K562 (cell line): ENCODE data around the gene FOXK2.

Experiments used
- BMI1 ChIP-seq: fragments of 150-350 bp; IDR thresholded peaks from 2 replicates; pipeline ENCODE4 v1.6.1; 2014; ENCODE audit warnings: low read length
- BRD9 ChIP-seq: fragments of 450-650 bp; IDR thresholded peaks from 2 replicates; pipeline ENCODE4 v1.6.1; 2018; ENCODE audit warnings: low read depth; ENCODE audit not compliant: partially characterized antibody
- CHD4 ChIP-seq: fragments of 200-600 bp; sonication (generic); IDR thresholded peaks from 3 replicates; pipeline ENCODE4 v1.6.1; 2012; ENCODE audit warnings: low read depth, mild to moderate bottlenecking, mixed read lengths, low read length, inconsistent platforms; ENCODE audit not compliant: insufficient read depth, insufficient replicate concordance, poor library complexity, severe bottlenecking
- FOXM1 ChIP-seq, 2 experiments: fragments of 450-650 bp in 1 of 2; sonication (generic) in 1 of 2; formaldehyde crosslinking in 1 of 2; IDR thresholded peaks; 2 replicates each; pipeline versions ENCODE4 v1.6.1 to v1.9.0; 2017 to 2022; ENCODE audit warnings: low read depth in 2 of 2, mild to moderate bottlenecking in 2 of 2, missing genetic modification reagents in 1 of 2, moderate library complexity in 1 of 2
- GABPA ChIP-seq: fragments of 200-800 bp; sonication (Bioruptor generic); conservative IDR thresholded peaks from 2 replicates; pipeline ENCODE4 v1.6.1; 2016; ENCODE audit warnings: low read depth, missing genetic modification characterization, missing compliant biosample characterization
- SMC3 ChIP-seq: conservative IDR thresholded peaks from 2 replicates; pipeline ENCODE4 v1.6.1; 2011; ENCODE audit warnings: low read depth, low read length, improper control_type of control experiment; ENCODE audit not compliant: insufficient read depth
- SPI1 ChIP-seq: IDR thresholded peaks from 2 replicates; pipeline ENCODE4 v1.6.1; 2011; ENCODE audit warnings: low read depth, low read length, control low read depth, borderline replicate concordance
- ZFX ChIP-seq: sonication (generic); formaldehyde crosslinking; IDR thresholded peaks from 2 replicates; pipeline ENCODE4 v1.8.0; 2022; ENCODE audit warnings: mild to moderate bottlenecking, missing genetic modification reagents, moderate library complexity
- ZNF347 ChIP-seq: fragments of 450-650 bp; formaldehyde crosslinking; IDR thresholded peaks from 2 replicates; pipeline ENCODE4 v1.4.0; 2020; ENCODE audit warnings: low read depth, mild to moderate bottlenecking, moderate library complexity
- TF ChIP-seq, protein P1 (sequence below), 3 experiments: IDR thresholded peaks in 2 of 3; conservative IDR thresholded peaks in 1 of 3; 2 replicates each; pipeline ENCODE4 v1.5.1; 2011 to 2012; ENCODE audit warnings: low read length in 3 of 3, mild to moderate bottlenecking in 3 of 3, control low read depth in 2 of 3, improper control_type of control experiment in 1 of 3, inconsistent platforms in 1 of 3, low read depth in 1 of 3, mixed read lengths in 1 of 3, moderate library complexity in 1 of 3; ENCODE audit not compliant: insufficient read depth in 2 of 3
- TF ChIP-seq, protein P2 (sequence below): fragments of 250-450 bp; sonication (Bioruptor Pico); IDR thresholded peaks from 2 replicates; pipeline ENCODE4 v1.5.0; 2020; ENCODE audit warnings: mild to moderate bottlenecking
- TF ChIP-seq, protein P3 (sequence below), 2 experiments: fragments of 450-650 bp in 1 of 2; sonication (generic) in 1 of 2; formaldehyde crosslinking in 1 of 2; IDR thresholded peaks in 1 of 2; conservative IDR thresholded peaks in 1 of 2; 2 replicates each; pipeline versions ENCODE4 v1.6.1 to v1.8.1; 2016 to 2023; ENCODE audit warnings: mild to moderate bottlenecking in 2 of 2, moderate library complexity in 2 of 2, inconsistent platforms in 1 of 2, missing genetic modification reagents in 1 of 2

DNA sequence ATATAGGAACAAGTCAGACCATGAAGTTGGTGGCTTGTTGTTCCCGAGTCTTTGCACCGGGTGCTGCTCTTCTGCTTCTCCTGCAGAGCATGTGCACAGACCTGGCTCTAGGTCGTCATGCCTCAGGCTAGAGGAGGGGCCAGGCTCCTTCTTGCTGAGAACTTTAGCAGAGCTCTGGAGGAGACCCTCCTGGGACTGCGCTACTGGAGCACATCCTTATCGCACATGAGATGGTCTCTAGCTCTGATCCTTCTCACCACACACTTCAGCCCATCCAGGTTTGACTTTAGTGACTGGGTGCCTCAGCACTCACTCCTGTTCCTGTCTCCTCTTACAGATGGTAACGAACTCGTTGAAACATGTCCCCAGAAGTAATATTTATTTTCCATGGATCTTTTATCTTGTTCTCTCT is 14.9 kb downstream of the FOXK2 start:
- TF ChIP-seq ZFX (no peak), SMC3 (no peak), GABPA (tag) (no peak), BRD9 (no peak), BMI1 (no peak), ZNF347 (CRISPR knock-in tag) (no peak), SPI1 (no peak), FOXM1 (IDR thresholded peaks at IDR 0.05; ENCODE audit: low read depth) (no peak), FOXM1 (CRISPR knock-in tag; IDR thresholded peaks at IDR 0.05; ENCODE audit: low read depth) (no peak), CHD4 (no peak)
- TF ChIP-seq, protein P1, sequence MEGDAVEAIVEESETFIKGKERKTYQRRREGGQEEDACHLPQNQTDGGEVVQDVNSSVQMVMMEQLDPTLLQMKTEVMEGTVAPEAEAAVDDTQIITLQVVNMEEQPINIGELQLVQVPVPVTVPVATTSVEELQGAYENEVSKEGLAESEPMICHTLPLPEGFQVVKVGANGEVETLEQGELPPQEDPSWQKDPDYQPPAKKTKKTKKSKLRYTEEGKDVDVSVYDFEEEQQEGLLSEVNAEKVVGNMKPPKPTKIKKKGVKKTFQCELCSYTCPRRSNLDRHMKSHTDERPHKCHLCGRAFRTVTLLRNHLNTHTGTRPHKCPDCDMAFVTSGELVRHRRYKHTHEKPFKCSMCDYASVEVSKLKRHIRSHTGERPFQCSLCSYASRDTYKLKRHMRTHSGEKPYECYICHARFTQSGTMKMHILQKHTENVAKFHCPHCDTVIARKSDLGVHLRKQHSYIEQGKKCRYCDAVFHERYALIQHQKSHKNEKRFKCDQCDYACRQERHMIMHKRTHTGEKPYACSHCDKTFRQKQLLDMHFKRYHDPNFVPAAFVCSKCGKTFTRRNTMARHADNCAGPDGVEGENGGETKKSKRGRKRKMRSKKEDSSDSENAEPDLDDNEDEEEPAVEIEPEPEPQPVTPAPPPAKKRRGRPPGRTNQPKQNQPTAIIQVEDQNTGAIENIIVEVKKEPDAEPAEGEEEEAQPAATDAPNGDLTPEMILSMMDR (IDR thresholded peaks at IDR 0.05 in 2 of 3, conservative IDR thresholded peaks at IDR 0.05 in 1 of 3; ENCODE audit: insufficient read depth in 2 of 3, low read depth in 1 of 3, low read length in 3 of 3) = no peak
- TF ChIP-seq, protein P2, sequence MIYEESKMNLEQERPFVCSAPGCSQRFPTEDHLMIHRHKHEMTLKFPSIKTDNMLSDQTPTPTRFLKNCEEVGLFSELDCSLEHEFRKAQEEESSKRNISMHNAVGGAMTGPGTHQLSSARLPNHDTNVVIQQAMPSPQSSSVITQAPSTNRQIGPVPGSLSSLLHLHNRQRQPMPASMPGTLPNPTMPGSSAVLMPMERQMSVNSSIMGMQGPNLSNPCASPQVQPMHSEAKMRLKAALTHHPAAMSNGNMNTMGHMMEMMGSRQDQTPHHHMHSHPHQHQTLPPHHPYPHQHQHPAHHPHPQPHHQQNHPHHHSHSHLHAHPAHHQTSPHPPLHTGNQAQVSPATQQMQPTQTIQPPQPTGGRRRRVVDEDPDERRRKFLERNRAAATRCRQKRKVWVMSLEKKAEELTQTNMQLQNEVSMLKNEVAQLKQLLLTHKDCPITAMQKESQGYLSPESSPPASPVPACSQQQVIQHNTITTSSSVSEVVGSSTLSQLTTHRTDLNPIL (CRISPR knock-in tag) = no peak
- TF ChIP-seq, protein P3, sequence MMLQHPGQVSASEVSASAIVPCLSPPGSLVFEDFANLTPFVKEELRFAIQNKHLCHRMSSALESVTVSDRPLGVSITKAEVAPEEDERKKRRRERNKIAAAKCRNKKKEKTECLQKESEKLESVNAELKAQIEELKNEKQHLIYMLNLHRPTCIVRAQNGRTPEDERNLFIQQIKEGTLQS (IDR thresholded peaks at IDR 0.05) = no peak
- TF ChIP-seq, protein P3 (CRISPR knock-in tag; conservative IDR thresholded peaks at IDR 0.05) = no peak
